Breast epithelium (tissue), 3 donors: ENCODE data around the gene QSOX2.

Experiments used
- POLR2A ChIP-seq: fragments of 450-650 bp; IDR thresholded peaks from one replicate; pipeline ENCODE4 v1.6.1; 2016; ENCODE audit warnings: antibody characterized with exemption, mild to moderate bottlenecking, moderate library complexity
- POLR2AphosphoS5 ChIP-seq, 3 donors: sonication (generic); formaldehyde crosslinking; IDR thresholded peaks; one replicate each; pipeline ENCODE4 v1.6.1; 2017; ENCODE audit warnings: antibody characterized with exemption in 3 of 3
- TF ChIP-seq, protein P1 (sequence below), 3 donors: fragments of 450-650 bp; IDR thresholded peaks; one replicate each; pipeline ENCODE4 v1.5.1; 2016 to 2017; ENCODE audit warnings: antibody characterized with exemption in 3 of 3, mild to moderate bottlenecking in 3 of 3, moderate library complexity in 3 of 3

- TF ChIP-seq POLR2AphosphoS5 (IDR thresholded peaks at IDR 0.05) (no peak), POLR2A (no peak)
- TF ChIP-seq, protein P1, sequence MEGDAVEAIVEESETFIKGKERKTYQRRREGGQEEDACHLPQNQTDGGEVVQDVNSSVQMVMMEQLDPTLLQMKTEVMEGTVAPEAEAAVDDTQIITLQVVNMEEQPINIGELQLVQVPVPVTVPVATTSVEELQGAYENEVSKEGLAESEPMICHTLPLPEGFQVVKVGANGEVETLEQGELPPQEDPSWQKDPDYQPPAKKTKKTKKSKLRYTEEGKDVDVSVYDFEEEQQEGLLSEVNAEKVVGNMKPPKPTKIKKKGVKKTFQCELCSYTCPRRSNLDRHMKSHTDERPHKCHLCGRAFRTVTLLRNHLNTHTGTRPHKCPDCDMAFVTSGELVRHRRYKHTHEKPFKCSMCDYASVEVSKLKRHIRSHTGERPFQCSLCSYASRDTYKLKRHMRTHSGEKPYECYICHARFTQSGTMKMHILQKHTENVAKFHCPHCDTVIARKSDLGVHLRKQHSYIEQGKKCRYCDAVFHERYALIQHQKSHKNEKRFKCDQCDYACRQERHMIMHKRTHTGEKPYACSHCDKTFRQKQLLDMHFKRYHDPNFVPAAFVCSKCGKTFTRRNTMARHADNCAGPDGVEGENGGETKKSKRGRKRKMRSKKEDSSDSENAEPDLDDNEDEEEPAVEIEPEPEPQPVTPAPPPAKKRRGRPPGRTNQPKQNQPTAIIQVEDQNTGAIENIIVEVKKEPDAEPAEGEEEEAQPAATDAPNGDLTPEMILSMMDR (IDR thresholded peaks at IDR 0.05) = peak in 2 of 3 donors; percentile 57 to 67
Measured at GRCh38 chr9:136225748-136226679, 19.6 kb downstream of the QSOX2 start.
